Measurements from ENCODE around the gene EHD2.
A peak's percentile ranks its signal among the peaks of the same experiment; 100 is the strongest.
"Not testable (repeated sequence)": the region's sequence is repeated elsewhere in the genome, so short reads cannot be mapped to it uniquely, and the experiment has no call there.

The EHD2 gene

GRCh38 chr19:47713046-47714021 is at the start of gene EHD2:
Gene EHD2, plus strand, starts transcription at chr19:47713422. Its CDS starts 3,191 bp downstream, at chr19:47716613.
- peak within 1 kb of the TSS; percentile 83 to 93 for H3K4me3 ChIP-seq (replicated peaks in 1 of 2; ENCODE audit: low read depth in 2 of 2, low read length in 2 of 2)
- peak; percentile 81 to 89 for DNase-seq (ENCODE audit: low read depth in 2 of 2)
- TF ChIP-seq CTCF (IDR thresholded peaks at IDR 0.05; ENCODE audit: low read depth, low read length), result peak; percentile 88

GRCh38 chr19:47663435-47663910 is 49.7 kb upstream of the EHD2 start:
- peak; percentile 88 to 95 for DNase-seq (ENCODE audit: low read depth in 2 of 2)
- peak overlapping the region in 1 of 2 donors; percentile 9 for H3K4me3 ChIP-seq (replicated peaks in 1 of 2; ENCODE audit: low read depth in 2 of 2, low read length in 2 of 2)
- no peak for TF ChIP-seq CTCF (IDR thresholded peaks at IDR 0.05; ENCODE audit: low read depth, low read length)

GRCh38 chr19:47663911-47664771 is 49.1 kb upstream of the EHD2 start:
- peak; percentile 99 for DNase-seq (ENCODE audit: low read depth in 2 of 2)
- TF ChIP-seq CTCF (IDR thresholded peaks at IDR 0.05; ENCODE audit: low read depth, low read length), result no peak
- H3K4me3 ChIP-seq (replicated peaks in 1 of 2; ENCODE audit: low read depth in 2 of 2, low read length in 2 of 2), result peak overlapping the region; percentile 5 to 9

GRCh38 chr19:47668556-47668955 is 44.7 kb upstream of the EHD2 start:
- H3K4me3 ChIP-seq (replicated peaks in 1 of 2; ENCODE audit: low read depth in 2 of 2, low read length in 2 of 2); DNase-seq (ENCODE audit: low read depth in 2 of 2): not testable (repeated sequence)

- no peak for TF ChIP-seq CTCF (IDR thresholded peaks at IDR 0.05; ENCODE audit: low read depth, low read length)
- no peak overlapping the region for H3K4me3 ChIP-seq (replicated peaks in 1 of 2; ENCODE audit: low read depth in 2 of 2, low read length in 2 of 2)
- DNase-seq (ENCODE audit: low read depth in 2 of 2), result no peak
Observed at GRCh38 chr19:47670736-47671135, 42.5 kb upstream of the EHD2 start.

GRCh38 chr19:47671499-47671898 is 41.7 kb upstream of the EHD2 start:
- DNase-seq (ENCODE audit: low read depth in 2 of 2), result no peak
- no peak for TF ChIP-seq CTCF (IDR thresholded peaks at IDR 0.05; ENCODE audit: low read depth, low read length)
- no peak overlapping the region for H3K4me3 ChIP-seq (replicated peaks in 1 of 2; ENCODE audit: low read depth in 2 of 2, low read length in 2 of 2)

- no peak for DNase-seq (ENCODE audit: low read depth in 2 of 2)
- TF ChIP-seq CTCF (IDR thresholded peaks at IDR 0.05; ENCODE audit: low read depth, low read length), result no peak
- no peak overlapping the region for H3K4me3 ChIP-seq (replicated peaks in 1 of 2; ENCODE audit: low read depth in 2 of 2, low read length in 2 of 2)
Observed at GRCh38 chr19:47673426-47673825, 39.8 kb upstream of the EHD2 start.

Data from cardiac fibroblast (primary cell).